Adipose tissue (tissue), 3 donors: ENCODE data around the gene TNIK. TPM values are rescaled to one million over a fixed set of nuclear protein-coding genes. Genes with fewer than 3 reads are reported as not detected.
"Not testable (repeated sequence)": the region's sequence is repeated elsewhere in the genome, so short reads cannot be mapped to it uniquely, and the experiment has no call there.

Source experiments
- H3K27ac ChIP-seq: one replicate; pipeline ENCODE4 v1.5.1; 2013; ENCODE audit warnings: low read depth, low read length
- WGBS, 3 donors: extraction: QIAGEN DNeasy Blood & Tissue Kit; methylation state at CpG; one replicate each; pipeline ENCODE4 v1.1.7; 2013; 5-methylcytosine and 5-hydroxymethylcytosine counted together
- polyA plus RNA-seq, 3 donors: library from polyadenylated mRNA; stranded (reverse); fragments of 200-250 nt; gene quantifications; one replicate each; pipeline ENCODE4 v1.2.3, GENCODE V29; 2013
- donor health status: healthy with polysubstance abuse.
- donor health status: Bipolar disorder and iron deficiency.
- donor health status: healthy.

The TNIK gene
- polyA plus RNA-seq, 3 donors, result 0.91 to 6.6 (median 1.5) TPM

GRCh38 chr3:171402281-171402680, 57.9 kb downstream of the TNIK start:
- H3K27ac ChIP-seq, result no peak overlapping the region
- 83 to 92% (median 91%) methylated on average over 3 of the region's 3 CpGs for WGBS, 3 donors

- 57 to 75% (median 62%) methylated on average over 1 of the region's 1 CpG for WGBS, 3 donors
Measured at GRCh38 chr3:171401432-171401831, 58.8 kb downstream of the TNIK start.

GRCh38 chr3:171399842-171400241, 60.4 kb downstream of the TNIK start:
- 91 to 99% (median 92%) methylated on average over 2 of the region's 2 CpGs for WGBS, 3 donors

More at GRCh38 chr3:171401432-171401831, 58.8 kb downstream of the TNIK start:
- H3K27ac ChIP-seq, result no peak overlapping the region

GRCh38 chr3:171398343-171398742, 61.9 kb downstream of the TNIK start:
- H3K27ac ChIP-seq, result no peak overlapping the region
- 95 to 100% (median 100%) methylated on average over 2 of the region's 2 CpGs for WGBS, 3 donors

More at GRCh38 chr3:171399842-171400241, 60.4 kb downstream of the TNIK start:
- no peak overlapping the region for H3K27ac ChIP-seq

GRCh38 chr3:171397089-171397488, 63.1 kb downstream of the TNIK start:
- 91 to 95% (median 91%) methylated on average over 3 of the region's 3 CpGs for WGBS, 3 donors
- no peak overlapping the region for H3K27ac ChIP-seq

- H3K27ac ChIP-seq, result no peak overlapping the region
- 77 to 86% (median 81%) methylated on average over 3 of the region's 3 CpGs for WGBS, 3 donors
Measured at GRCh38 chr3:171396048-171396447, 64.2 kb downstream of the TNIK start.

GRCh38 chr3:171393032-171393744, 67.0 kb downstream of the TNIK start:
- H3K27ac ChIP-seq, result no peak overlapping the region
- WGBS, 3 donors, result 18 to 52% (median 36%) methylated on average over 7 of the region's 7 CpGs

- no peak overlapping the region for H3K27ac ChIP-seq
Measured at GRCh38 chr3:171391432-171391831, 68.8 kb downstream of the TNIK start.

GRCh38 chr3:171390051-171390941, 69.9 kb downstream of the TNIK start:
- H3K27ac ChIP-seq, result no peak overlapping the region
- 91 to 95% (median 93%) methylated on average over 9 of the region's 9 CpGs for WGBS, 3 donors

- 60 to 82% (median 79%) methylated on average over 3 of the region's 3 CpGs for WGBS, 3 donors
- H3K27ac ChIP-seq, result no peak overlapping the region
Measured at GRCh38 chr3:171389491-171389890, 70.7 kb downstream of the TNIK start.

GRCh38 chr3:171388527-171388926, 71.7 kb downstream of the TNIK start:
- no peak overlapping the region for H3K27ac ChIP-seq
- 34 to 81% (median 53%) methylated on average over 1 of the region's 1 CpG for WGBS, 3 donors

- H3K27ac ChIP-seq, result no peak overlapping the region
Measured at GRCh38 chr3:171387062-171387461, 73.1 kb downstream of the TNIK start.

- 93 to 95% (median 94%) methylated on average over 5 of the region's 5 CpGs for WGBS, 3 donors
- no peak overlapping the region for H3K27ac ChIP-seq
Measured at GRCh38 chr3:171385086-171385485, 75.1 kb downstream of the TNIK start.

GRCh38 chr3:171384101-171384891, 75.9 kb downstream of the TNIK start:
- H3K27ac ChIP-seq, result no peak overlapping the region

GRCh38 chr3:171383206-171384018, 76.8 kb downstream of the TNIK start:
- WGBS, 3 donors, result 50 to 66% (median 59%) methylated on average over 5 of the region's 5 CpGs
- no peak overlapping the region for H3K27ac ChIP-seq

More at GRCh38 chr3:171384101-171384891, 75.9 kb downstream of the TNIK start:
- WGBS, 3 donors, result 85 to 90% (median 86%) methylated on average over 3 of the region's 3 CpGs

- H3K27ac ChIP-seq, result not testable (repeated sequence)
- 92 to 99% (median 95%) methylated on average over 4 of the region's 4 CpGs for WGBS, 3 donors
Measured at GRCh38 chr3:171382347-171382746, 77.9 kb downstream of the TNIK start.

- WGBS, 3 donors, result 37 to 77% (median 56%) methylated on average over 3 of the region's 3 CpGs
- no peak overlapping the region for H3K27ac ChIP-seq
Measured at GRCh38 chr3:171380711-171381425, 79.3 kb downstream of the TNIK start.
